ENCODE data around the gene KCNA1.

Gene KCNA1

DNA sequence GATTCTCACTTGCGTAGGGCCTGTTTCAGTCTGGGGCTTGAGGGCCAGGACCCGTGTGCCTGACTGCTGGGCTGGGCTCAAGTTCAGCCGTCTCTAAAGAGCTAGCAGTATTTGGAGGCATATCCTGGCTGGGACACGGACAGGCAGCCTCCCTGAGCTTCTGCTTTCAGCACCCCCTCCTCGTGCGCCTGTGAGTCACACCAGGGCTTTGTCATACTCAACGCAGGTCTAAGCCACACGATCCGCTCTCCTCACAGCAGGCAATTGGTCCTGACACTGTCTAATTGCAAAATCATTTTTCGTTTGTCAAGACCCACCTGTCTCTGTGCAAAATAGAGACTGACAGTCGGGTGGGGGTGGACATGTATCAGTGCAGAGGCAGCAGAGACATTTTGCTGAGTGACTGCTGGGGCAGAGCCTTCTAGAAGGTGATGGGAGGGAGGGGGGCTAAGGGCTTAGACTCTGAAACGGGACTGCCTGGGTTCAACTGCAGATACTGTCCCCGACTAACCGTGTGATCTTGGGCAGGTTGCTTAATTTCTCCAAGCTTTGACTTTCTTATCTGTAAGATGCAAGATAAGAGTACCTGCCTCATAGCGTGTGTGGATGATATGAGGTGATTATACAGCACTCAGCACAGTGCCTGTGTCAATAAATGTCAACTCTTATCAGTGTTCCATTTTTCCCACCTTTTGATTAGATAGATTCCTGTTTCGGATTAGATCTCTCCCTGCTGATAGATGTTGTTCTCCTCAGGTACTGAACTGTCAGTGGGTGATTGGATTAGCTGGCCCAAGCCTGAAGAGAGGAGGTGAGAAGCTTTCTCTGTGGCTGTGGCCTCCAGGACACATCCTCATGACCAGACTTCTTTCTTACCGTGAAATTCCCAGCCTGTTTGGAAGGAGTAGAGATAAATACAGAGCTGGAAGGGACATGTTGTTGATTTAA is 53.1 kb downstream of the KCNA1 start:
- TF ChIP-seq EP300 (IDR thresholded peaks at IDR 0.05; ENCODE audit: borderline replicate concordance), result no peak
- TF ChIP-seq, protein P1, sequence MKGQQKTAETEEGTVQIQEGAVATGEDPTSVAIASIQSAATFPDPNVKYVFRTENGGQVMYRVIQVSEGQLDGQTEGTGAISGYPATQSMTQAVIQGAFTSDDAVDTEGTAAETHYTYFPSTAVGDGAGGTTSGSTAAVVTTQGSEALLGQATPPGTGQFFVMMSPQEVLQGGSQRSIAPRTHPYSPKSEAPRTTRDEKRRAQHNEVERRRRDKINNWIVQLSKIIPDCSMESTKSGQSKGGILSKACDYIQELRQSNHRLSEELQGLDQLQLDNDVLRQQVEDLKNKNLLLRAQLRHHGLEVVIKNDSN (IDR thresholded peaks at IDR 0.05), result no peak
- TF ChIP-seq EGR1 (IDR thresholded peaks at IDR 0.05), result no peak
- no peak for TF ChIP-seq YY1 (IDR thresholded peaks at IDR 0.05; ENCODE audit: low read depth)
- TF ChIP-seq ZBTB7A (IDR thresholded peaks at IDR 0.05; ENCODE audit: low read depth), result no peak
- no peak for TF ChIP-seq FOXM1 (IDR thresholded peaks at IDR 0.05; ENCODE audit: borderline replicate concordance, low read depth)
- TF ChIP-seq CEBPB (IDR thresholded peaks at IDR 0.05), result no peak
- TF ChIP-seq TAF1 (IDR thresholded peaks at IDR 0.05; ENCODE audit: low read depth), result no peak
- TF ChIP-seq, protein P2, sequence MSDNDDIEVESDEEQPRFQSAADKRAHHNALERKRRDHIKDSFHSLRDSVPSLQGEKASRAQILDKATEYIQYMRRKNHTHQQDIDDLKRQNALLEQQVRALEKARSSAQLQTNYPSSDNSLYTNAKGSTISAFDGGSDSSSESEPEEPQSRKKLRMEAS (IDR thresholded peaks at IDR 0.05), result no peak
- TF ChIP-seq, protein P3, sequence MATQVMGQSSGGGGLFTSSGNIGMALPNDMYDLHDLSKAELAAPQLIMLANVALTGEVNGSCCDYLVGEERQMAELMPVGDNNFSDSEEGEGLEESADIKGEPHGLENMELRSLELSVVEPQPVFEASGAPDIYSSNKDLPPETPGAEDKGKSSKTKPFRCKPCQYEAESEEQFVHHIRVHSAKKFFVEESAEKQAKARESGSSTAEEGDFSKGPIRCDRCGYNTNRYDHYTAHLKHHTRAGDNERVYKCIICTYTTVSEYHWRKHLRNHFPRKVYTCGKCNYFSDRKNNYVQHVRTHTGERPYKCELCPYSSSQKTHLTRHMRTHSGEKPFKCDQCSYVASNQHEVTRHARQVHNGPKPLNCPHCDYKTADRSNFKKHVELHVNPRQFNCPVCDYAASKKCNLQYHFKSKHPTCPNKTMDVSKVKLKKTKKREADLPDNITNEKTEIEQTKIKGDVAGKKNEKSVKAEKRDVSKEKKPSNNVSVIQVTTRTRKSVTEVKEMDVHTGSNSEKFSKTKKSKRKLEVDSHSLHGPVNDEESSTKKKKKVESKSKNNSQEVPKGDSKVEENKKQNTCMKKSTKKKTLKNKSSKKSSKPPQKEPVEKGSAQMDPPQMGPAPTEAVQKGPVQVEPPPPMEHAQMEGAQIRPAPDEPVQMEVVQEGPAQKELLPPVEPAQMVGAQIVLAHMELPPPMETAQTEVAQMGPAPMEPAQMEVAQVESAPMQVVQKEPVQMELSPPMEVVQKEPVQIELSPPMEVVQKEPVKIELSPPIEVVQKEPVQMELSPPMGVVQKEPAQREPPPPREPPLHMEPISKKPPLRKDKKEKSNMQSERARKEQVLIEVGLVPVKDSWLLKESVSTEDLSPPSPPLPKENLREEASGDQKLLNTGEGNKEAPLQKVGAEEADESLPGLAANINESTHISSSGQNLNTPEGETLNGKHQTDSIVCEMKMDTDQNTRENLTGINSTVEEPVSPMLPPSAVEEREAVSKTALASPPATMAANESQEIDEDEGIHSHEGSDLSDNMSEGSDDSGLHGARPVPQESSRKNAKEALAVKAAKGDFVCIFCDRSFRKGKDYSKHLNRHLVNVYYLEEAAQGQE (IDR thresholded peaks at IDR 0.05; ENCODE audit: low read depth), result no peak
- no peak for TF ChIP-seq TCF12 (IDR thresholded peaks at IDR 0.05; ENCODE audit: low read depth)
- no peak for TF ChIP-seq NFIC (IDR thresholded peaks at IDR 0.05)
- TF ChIP-seq CREB1 (IDR thresholded peaks at IDR 0.05; ENCODE audit: low read depth), result no peak
- no peak for TF ChIP-seq RAD21 (IDR thresholded peaks at IDR 0.05; ENCODE audit: low read depth)
- TF ChIP-seq TEAD4 (IDR thresholded peaks at IDR 0.05), result no peak

Data from Ishikawa (cell line).